ENCODE data around the gene SLC25A21.

Gene SLC25A21

DNA sequence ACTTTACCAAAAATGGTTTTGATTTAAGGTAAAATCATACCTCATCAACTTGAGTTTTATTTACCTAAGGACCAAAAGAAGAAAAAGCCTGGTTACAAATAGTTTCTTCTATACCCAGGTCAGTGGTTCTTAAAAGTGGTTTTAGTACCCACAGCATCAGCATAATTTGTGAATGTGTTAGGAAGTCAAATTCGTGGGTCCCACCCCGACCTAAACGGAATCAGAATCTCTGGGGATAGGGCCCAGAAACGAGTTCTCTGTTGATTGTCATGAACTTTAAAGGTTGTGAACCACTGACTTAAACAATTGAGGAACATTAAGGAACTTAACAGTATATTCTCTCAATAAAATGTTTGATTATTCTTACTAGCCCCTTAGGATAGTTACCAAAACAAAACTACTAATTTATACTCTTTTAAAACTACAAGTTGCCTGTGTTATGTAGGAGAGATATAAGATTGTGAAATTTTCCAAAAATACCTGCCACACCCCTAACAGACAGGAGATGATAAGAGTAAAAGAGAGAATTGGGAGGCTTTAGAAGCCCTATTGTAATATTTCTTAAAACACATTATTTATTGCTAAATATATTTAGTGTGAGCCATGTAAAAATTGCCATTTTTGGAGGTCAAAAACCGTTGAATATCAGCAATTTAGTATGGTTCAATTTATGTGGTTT, 669 bp upstream of the SLC25A21 start:
- no peaks in the 10 kb centered on the region for H3K9me3 ChIP-seq (ENCODE audit: control insufficient read depth, insufficient read depth, low read depth, low read length)
- H3K4me3 ChIP-seq (ENCODE audit: low read depth, low read length): peak overlapping the region; percentile 75
- H3K36me3 ChIP-seq (ENCODE audit: control insufficient read depth in 2 of 2, insufficient read depth in 1 of 2, low read length in 2 of 2): no peaks in the 10 kb centered on the region
- no peak for TF ChIP-seq TCF7L2 (IDR thresholded peaks at IDR 0.05; ENCODE audit: borderline replicate concordance, low read depth, low read length)
- TF ChIP-seq ZNF624 (tag by site-specific recombination; IDR thresholded peaks at IDR 0.05): no peak
- TF ChIP-seq, protein P1, sequence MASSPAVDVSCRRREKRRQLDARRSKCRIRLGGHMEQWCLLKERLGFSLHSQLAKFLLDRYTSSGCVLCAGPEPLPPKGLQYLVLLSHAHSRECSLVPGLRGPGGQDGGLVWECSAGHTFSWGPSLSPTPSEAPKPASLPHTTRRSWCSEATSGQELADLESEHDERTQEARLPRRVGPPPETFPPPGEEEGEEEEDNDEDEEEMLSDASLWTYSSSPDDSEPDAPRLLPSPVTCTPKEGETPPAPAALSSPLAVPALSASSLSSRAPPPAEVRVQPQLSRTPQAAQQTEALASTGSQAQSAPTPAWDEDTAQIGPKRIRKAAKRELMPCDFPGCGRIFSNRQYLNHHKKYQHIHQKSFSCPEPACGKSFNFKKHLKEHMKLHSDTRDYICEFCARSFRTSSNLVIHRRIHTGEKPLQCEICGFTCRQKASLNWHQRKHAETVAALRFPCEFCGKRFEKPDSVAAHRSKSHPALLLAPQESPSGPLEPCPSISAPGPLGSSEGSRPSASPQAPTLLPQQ (tag by site-specific recombination; IDR thresholded peaks at IDR 0.05): peak; percentile 70; the same call in 1 of the 2 replicates
- TF ChIP-seq ZBTB17 (tag by site-specific recombination; IDR thresholded peaks at IDR 0.05): no peak
- no peak for TF ChIP-seq ZNF23 (tag by site-specific recombination; IDR thresholded peaks at IDR 0.05; ENCODE audit: borderline replicate concordance)
- TF ChIP-seq ZNF112 (tag by site-specific recombination; IDR thresholded peaks at IDR 0.05): no peak
- TF ChIP-seq SCRT1 (tag by site-specific recombination; IDR thresholded peaks at IDR 0.05; ENCODE audit: borderline replicate concordance): no peak
- no peak for TF ChIP-seq ZNF658 (tag by site-specific recombination; IDR thresholded peaks at IDR 0.05)
- TF ChIP-seq ZNF747 (tag by site-specific recombination; IDR thresholded peaks at IDR 0.05): no peak
- TF ChIP-seq ZFP69B (tag by site-specific recombination; IDR thresholded peaks at IDR 0.05): peak; percentile 63
- TF ChIP-seq YY2 (tag by site-specific recombination; IDR thresholded peaks at IDR 0.05): no peak
- H3K27ac ChIP-seq (ENCODE audit: extremely low read depth, low read depth, low read length): peak overlapping the region; percentile 94
- CTCF ChIA-PET: interaction anchor here (0.6 kb wide), 1 partner anchor 15 kb away, joined by 3 read pairs; no protein-coding TSS in a partner anchor
- H3K4me1 ChIP-seq (ENCODE audit: control insufficient read depth, insufficient read depth, low read length): no peaks in the 10 kb centered on the region; the same call in 1 of the 2 replicates
- POLR2A ChIA-PET: interaction anchor here (1.2 to 1.6 kb wide), 2 partner anchors 25 to 57 kb away, joined by 3 to 10 read pairs; partner anchors contain the start of gene MIPOL1

- no peaks in the 10 kb centered on the region for H3K36me3 ChIP-seq (ENCODE audit: control insufficient read depth in 2 of 2, insufficient read depth in 1 of 2, low read length in 2 of 2)
- H3K4me1 ChIP-seq (ENCODE audit: control insufficient read depth, insufficient read depth, low read length): no peaks in the 10 kb centered on the region; the same call in 1 of the 2 replicates
- peak overlapping the region; percentile 75 for H3K4me3 ChIP-seq (ENCODE audit: low read depth, low read length)
- TF ChIP-seq ZBTB21 (tag by site-specific recombination; IDR thresholded peaks at IDR 0.05) (no peak), ZBTB44 (tag by site-specific recombination; IDR thresholded peaks at IDR 0.05) (no peak), ZNF114 (tag by site-specific recombination; IDR thresholded peaks at IDR 0.05) (no peak), SETDB1 (IDR thresholded peaks at IDR 0.05; ENCODE audit: insufficient read length, low read length) (no peak), ZNF335 (tag by site-specific recombination; conservative IDR thresholded peaks at IDR 0.05) (peak; percentile 63), ZFP41 (tag by site-specific recombination; IDR thresholded peaks at IDR 0.05; ENCODE audit: borderline replicate concordance) (no peak), ZNF544 (tag by site-specific recombination; IDR thresholded peaks at IDR 0.05) (no peak), ZBTB8A (tag by site-specific recombination; IDR thresholded peaks at IDR 0.05) (no peak), ZNF19 (tag by site-specific recombination; IDR thresholded peaks at IDR 0.05; ENCODE audit: low read depth) (no peak), KLF10 (tag by site-specific recombination; IDR thresholded peaks at IDR 0.05) (0 out of 2 replicates have a peak, but pooled peaks have one; percentile 36), MEIS1 (CRISPR knock-in tag; IDR thresholded peaks at IDR 0.05; ENCODE audit: borderline replicate concordance) (no peak)
- TF ChIP-seq, protein P2, sequence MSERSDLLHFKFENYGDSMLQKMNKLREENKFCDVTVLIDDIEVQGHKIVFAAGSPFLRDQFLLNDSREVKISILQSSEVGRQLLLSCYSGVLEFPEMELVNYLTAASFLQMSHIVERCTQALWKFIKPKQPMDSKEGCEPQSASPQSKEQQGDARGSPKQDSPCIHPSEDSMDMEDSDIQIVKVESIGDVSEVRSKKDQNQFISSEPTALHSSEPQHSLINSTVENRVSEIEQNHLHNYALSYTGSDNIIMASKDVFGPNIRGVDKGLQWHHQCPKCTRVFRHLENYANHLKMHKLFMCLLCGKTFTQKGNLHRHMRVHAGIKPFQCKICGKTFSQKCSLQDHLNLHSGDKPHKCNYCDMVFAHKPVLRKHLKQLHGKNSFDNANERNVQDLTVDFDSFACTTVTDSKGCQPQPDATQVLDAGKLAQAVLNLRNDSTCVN (tag by site-specific recombination; optimal IDR thresholded peaks at IDR 0.05): no peak
- ChIA-PET POLR2A (interaction anchor here (0.6 to 1.6 kb wide), 3 partner anchors 15 to 29 kb away, joined by 3 to 10 read pairs (median 4); partner anchors contain the start of gene MIPOL1), CTCF (interaction anchor here (0.7 to 1.1 kb wide), 3 partner anchors 22 to 63 kb away, joined by 3 to 4 read pairs (median 4); no protein-coding TSS in a partner anchor)
- peak overlapping the region; percentile 94 for H3K27ac ChIP-seq (ENCODE audit: extremely low read depth, low read depth, low read length)
- no peaks in the 10 kb centered on the region for H3K9me3 ChIP-seq (ENCODE audit: control insufficient read depth, insufficient read depth, low read depth, low read length)
Observed at GRCh38 chr14:37171678-37172023, 755 bp downstream of the SLC25A21 start.
